ENCODE results near the gene TSPAN31. TPM values are rescaled to one million over a fixed set of nuclear protein-coding genes. Genes with fewer than 3 reads are reported as not detected.

Gene TSPAN31
- total RNA-seq (2022; extraction: Qiagen RNA extraction), result 15.6 to 21.9 TPM (median 16.7 TPM) in 5 replicates

GRCh38 chr12:57744777-57745484, at the start of gene TSPAN31:
TSPAN31 (plus strand) TSS chr12:57745039; CDS start chr12:57745155, 116 bp downstream.

GRCh38 chr12:57738661-57739237, 6.1 kb upstream of the TSPAN31 start, which contains the start of gene AGAP2:
AGAP2 (minus strand) TSS chr12:57738742; CDS start chr12:57738246, 496 bp downstream.

GRCh38 chr12:57751788-57752667, 7.2 kb downstream of the TSPAN31 start, which contains the start of gene CDK4:
CDK4 (minus strand) TSS chr12:57752310; CDS start chr12:57751717, 593 bp downstream.

GRCh38 chr12:57754411-57755193, 9.8 kb downstream of the TSPAN31 start, which contains the start of gene MARCHF9:
MARCHF9 (plus strand) TSS chr12:57755103; CDS start chr12:57755529, 426 bp downstream.

GRCh38 chr12:57766464-57767304, 21.8 kb downstream of the TSPAN31 start, which contains the start of gene CYP27B1:
CYP27B1 (minus strand) TSS chr12:57767078; CDS start chr12:57767041, 37 bp downstream.

GRCh38 chr12:57771873-57772428, 27.1 kb downstream of the TSPAN31 start, which contains the start of gene METTL1:
METTL1 (minus strand) TSS chr12:57772105; CDS start chr12:57772083, 22 bp downstream.

GRCh38 chr12:57772429-57773322, 27.8 kb downstream of the TSPAN31 start, which contains the start of gene EEF1AKMT3:
EEF1AKMT3 (plus strand) TSS chr12:57772614; CDS start chr12:57772725, 111 bp downstream.

GRCh38 chr12:57782608-57783465, 38.0 kb downstream of the TSPAN31 start, which contains the start of gene TSFM:
TSFM (plus strand) TSS chr12:57782787; CDS start chr12:57782802, 15 bp downstream.

Other genes with a start within 250 kb of the TSPAN31 start
- 29.1 to 35.1 TPM (median 30.6 TPM) in 5 replicates for gene DDIT3, start 224.5 kb upstream of the TSPAN31 start, total RNA-seq (2022; extraction: Qiagen RNA extraction)
- gene MBD6, start 222.2 kb upstream of the TSPAN31 start, total RNA-seq (2022; extraction: Qiagen RNA extraction), result 18.9 to 33.3 TPM (median 27.2 TPM) in 5 replicates
- 111 to 169 TPM (median 122 TPM) in 5 replicates for gene DCTN2, start 197.8 kb upstream of the TSPAN31 start, total RNA-seq (2022; extraction: Qiagen RNA extraction)
- gene KIF5A, start 195.0 kb upstream of the TSPAN31 start, total RNA-seq (2022; extraction: Qiagen RNA extraction), result 0.10 to 0.36 TPM (median 0.24 TPM) in 5 replicates
- 37.8 to 45.2 TPM (median 40.1 TPM) in 5 replicates for gene PIP4K2C, start 153.8 kb upstream of the TSPAN31 start, total RNA-seq (2022; extraction: Qiagen RNA extraction)
- 14.1 to 19.9 TPM (median 19.8 TPM) in 5 replicates for gene DTX3, start 140.2 kb upstream of the TSPAN31 start, total RNA-seq (2022; extraction: Qiagen RNA extraction)
- 4.8 to 6.9 TPM (median 6.3 TPM) in 5 replicates for gene ARHGEF25, start 133.6 kb upstream of the TSPAN31 start, total RNA-seq (2022; extraction: Qiagen RNA extraction)
- gene B4GALNT1, start 111.8 kb upstream of the TSPAN31 start, total RNA-seq (2022; extraction: Qiagen RNA extraction), result 33.2 to 55.1 TPM (median 48.9 TPM) in 5 replicates
- 114 to 128 TPM (median 119 TPM) in 5 replicates for gene OS9, start 50.9 kb upstream of the TSPAN31 start, total RNA-seq (2022; extraction: Qiagen RNA extraction)
- 0.12 to 0.27 TPM (median 0.15 TPM) in 5 replicates for gene AGAP2, start 6.3 kb upstream of the TSPAN31 start, total RNA-seq (2022; extraction: Qiagen RNA extraction)
- 245 to 292 TPM (median 255 TPM) in 5 replicates for gene CDK4, start 7.3 kb downstream of the TSPAN31 start, total RNA-seq (2022; extraction: Qiagen RNA extraction)
- 6.3 to 8.4 TPM (median 7.9 TPM) in 5 replicates for gene MARCHF9, start 10.1 kb downstream of the TSPAN31 start, total RNA-seq (2022; extraction: Qiagen RNA extraction)
- 1.2 to 3.7 TPM (median 2.0 TPM) in 5 replicates for gene CYP27B1, start 22.0 kb downstream of the TSPAN31 start, total RNA-seq (2022; extraction: Qiagen RNA extraction)
- gene METTL1, start 27.1 kb downstream of the TSPAN31 start, total RNA-seq (2022; extraction: Qiagen RNA extraction), result 54.5 to 55.9 TPM (median 55.3 TPM) in 5 replicates
- 4.3 to 6.2 TPM (median 6.0 TPM) in 5 replicates for gene EEF1AKMT3, start 27.6 kb downstream of the TSPAN31 start, total RNA-seq (2022; extraction: Qiagen RNA extraction)
- gene TSFM, start 37.7 kb downstream of the TSPAN31 start, total RNA-seq (2022; extraction: Qiagen RNA extraction), result 66.1 to 77.5 TPM (median 72.4 TPM) in 5 replicates
- 0.35 to 1.2 TPM (median 0.50 TPM) in 5 replicates for gene AVIL, start 73.7 kb downstream of the TSPAN31 start, total RNA-seq (2022; extraction: Qiagen RNA extraction)
- gene CTDSP2, start 101.7 kb downstream of the TSPAN31 start, total RNA-seq (2022; extraction: Qiagen RNA extraction), result 42.4 to 59.4 TPM (median 53.9 TPM) in 5 replicates
- 5.6 to 6.0 TPM (median 5.8 TPM) in 5 replicates for gene ATP23, start 196.5 kb downstream of the TSPAN31 start, total RNA-seq (2022; extraction: Qiagen RNA extraction)